Measurements from ENCODE around the gene MTA1.
A peak's percentile ranks its signal among the peaks of the same experiment; 100 is the strongest.

Gene MTA1

GRCh38 chr14:105445901-105446845 is 26.5 kb downstream of the MTA1 start:
- no peak for DNase-seq (ENCODE audit: low spot score)

GRCh38 chr14:105446971-105447370 is 27.3 kb downstream of the MTA1 start:
- DNase-seq (ENCODE audit: low spot score), result no peak

- no peak for DNase-seq (ENCODE audit: low spot score)
Observed at GRCh38 chr14:105447651-105448640, 28.3 kb downstream of the MTA1 start.

GRCh38 chr14:105448706-105449111 is 29.1 kb downstream of the MTA1 start:
- DNase-seq (ENCODE audit: low spot score), result peak; percentile 74

GRCh38 chr14:105449276-105450122 is 29.9 kb downstream of the MTA1 start:
- no peak for DNase-seq (ENCODE audit: low spot score)

- no peak for DNase-seq (ENCODE audit: low spot score)
Observed at GRCh38 chr14:105450123-105450505, 30.5 kb downstream of the MTA1 start.

- DNase-seq (ENCODE audit: low spot score), result no peak
Observed at GRCh38 chr14:105450864-105451720, 31.5 kb downstream of the MTA1 start.

- DNase-seq (ENCODE audit: low spot score), result no peak
Observed at GRCh38 chr14:105452963-105453362, 33.3 kb downstream of the MTA1 start.

- DNase-seq (ENCODE audit: low spot score), result no peak
Observed at GRCh38 chr14:105453847-105454246, 34.2 kb downstream of the MTA1 start.

- DNase-seq (ENCODE audit: low spot score), result no peak
Observed at GRCh38 chr14:105455086-105455640, 35.5 kb downstream of the MTA1 start.

GRCh38 chr14:105455766-105456660 is 36.4 kb downstream of the MTA1 start:
- no peak for DNase-seq (ENCODE audit: low spot score)

GRCh38 chr14:105456736-105457617 is 37.4 kb downstream of the MTA1 start:
- no peak for DNase-seq (ENCODE audit: low spot score)

- no peak for DNase-seq (ENCODE audit: low spot score)
Observed at GRCh38 chr14:105458010-105458409, 38.4 kb downstream of the MTA1 start.

- DNase-seq (ENCODE audit: low spot score), result no peak
Observed at GRCh38 chr14:105458571-105458970, 38.9 kb downstream of the MTA1 start.

- DNase-seq (ENCODE audit: low spot score), result no peak
Observed at GRCh38 chr14:105460116-105460515, 40.5 kb downstream of the MTA1 start.

- no peak for DNase-seq (ENCODE audit: low spot score)
Observed at GRCh38 chr14:105460616-105461015, 41.0 kb downstream of the MTA1 start.

GRCh38 chr14:105461903-105462302 is 42.3 kb downstream of the MTA1 start:
- no peak for DNase-seq (ENCODE audit: low spot score)

GRCh38 chr14:105464501-105464900 is 44.9 kb downstream of the MTA1 start:
- no peak for DNase-seq (ENCODE audit: low spot score)
